ENCODE data around the gene NOVA1.

The NOVA1 gene

DNA sequence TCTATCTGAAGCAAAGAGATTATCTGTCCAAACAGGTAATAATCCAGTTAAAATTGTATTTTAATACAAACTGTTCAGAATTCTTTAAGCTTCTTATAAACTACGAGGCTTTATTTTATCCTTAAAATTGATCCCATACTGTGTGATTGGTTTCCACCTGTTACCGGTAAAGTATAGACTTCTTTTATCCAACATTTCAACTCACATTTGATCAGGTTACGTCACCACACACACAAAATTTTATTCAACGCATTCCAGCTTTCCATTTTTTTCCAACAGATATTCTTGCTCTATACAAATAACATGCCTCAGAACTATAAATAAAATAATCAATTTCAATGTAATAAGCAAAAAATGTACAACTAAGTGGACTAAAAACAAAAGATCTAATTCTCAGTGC lies 4.5 kb downstream of the NOVA1 start:
- no peak for DNase-seq (ENCODE audit: low read depth in 2 of 2)

- DNase-seq (ENCODE audit: low read depth in 2 of 2) = no peak
Observed at GRCh38 chr14:26589925-26590324, 7.9 kb downstream of the NOVA1 start.

GRCh38 chr14:26577711-26578110 lies 20.1 kb downstream of the NOVA1 start:
- DNase-seq (ENCODE audit: low read depth in 2 of 2) = no peak

- DNase-seq (ENCODE audit: low read depth in 2 of 2) = no peak
Observed at GRCh38 chr14:26554069-26554772, 43.6 kb downstream of the NOVA1 start.

- DNase-seq (ENCODE audit: low read depth in 2 of 2) = no peak
Observed at GRCh38 chr14:26549571-26549970, 48.3 kb downstream of the NOVA1 start.

DNA sequence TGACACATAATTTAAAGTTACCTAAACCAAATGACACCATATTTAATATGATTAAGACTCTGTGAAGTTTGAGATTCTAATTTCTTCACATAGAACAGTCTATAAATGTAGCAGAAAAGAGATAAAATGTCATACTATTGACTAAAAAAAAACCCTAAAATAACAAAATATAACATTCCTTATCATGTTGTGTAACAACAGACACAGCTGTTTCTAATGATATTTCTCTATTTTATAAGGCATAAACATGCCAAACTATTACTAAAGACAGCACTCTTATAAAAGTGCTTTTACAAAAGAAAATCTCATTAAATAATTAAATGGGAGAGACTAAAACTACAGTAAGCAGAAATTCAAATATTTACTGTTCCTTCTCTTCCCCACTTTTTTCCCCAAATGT lies 49.4 kb downstream of the NOVA1 start:
- DNase-seq (ENCODE audit: low read depth in 2 of 2) = no peak

DNA sequence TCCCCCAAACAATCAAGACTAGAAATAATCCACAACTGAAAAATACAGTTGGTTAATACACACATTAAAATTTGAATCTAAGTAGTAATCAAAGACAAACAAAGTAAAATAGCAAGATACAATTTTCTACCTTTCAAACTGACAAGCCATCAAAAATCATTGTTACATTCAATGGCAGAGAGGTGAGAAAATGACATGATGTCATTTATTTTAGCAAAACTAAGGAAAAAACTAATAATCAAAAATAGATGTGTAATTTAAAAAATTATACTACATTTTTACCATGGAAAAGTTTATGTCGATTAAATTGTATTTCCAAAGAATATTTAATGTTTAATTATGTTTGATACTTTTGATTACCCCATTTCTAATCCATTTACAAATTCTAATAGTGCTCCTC lies 59.7 kb downstream of the NOVA1 start:
- DNase-seq (ENCODE audit: low read depth in 2 of 2) = no peak

GRCh38 chr14:26531894-26532293 lies 65.9 kb downstream of the NOVA1 start:
- no peak for DNase-seq (ENCODE audit: low read depth in 2 of 2)

- DNase-seq (ENCODE audit: low read depth in 2 of 2) = no peak
Observed at GRCh38 chr14:26528415-26529182, 69.2 kb downstream of the NOVA1 start.

- DNase-seq (ENCODE audit: low read depth in 2 of 2) = no peak
Observed at GRCh38 chr14:26527095-26527494, 70.7 kb downstream of the NOVA1 start.

DNA sequence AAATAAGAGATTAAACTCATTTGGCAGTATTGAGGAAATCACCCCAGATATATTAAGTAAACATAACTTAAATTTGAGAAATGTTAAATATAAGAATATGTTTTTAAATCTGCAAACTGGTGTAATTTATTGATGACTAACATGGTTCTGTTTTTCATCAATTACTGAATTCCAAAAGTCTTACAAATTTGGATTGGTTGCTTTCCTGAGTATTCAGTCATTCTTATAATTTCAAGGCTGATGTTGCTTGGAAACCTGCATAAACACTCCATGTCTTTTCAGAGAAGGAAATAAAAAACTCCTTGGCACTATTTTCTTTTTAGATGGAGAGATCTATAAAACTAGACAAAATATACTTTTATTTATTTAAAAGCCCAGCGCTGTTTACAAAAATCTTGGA lies 71.7 kb downstream of the NOVA1 start:
- DNase-seq (ENCODE audit: low read depth in 2 of 2) = no peak

GRCh38 chr14:26525085-26525484 lies 72.7 kb downstream of the NOVA1 start:
- DNase-seq (ENCODE audit: low read depth in 2 of 2) = no peak

GRCh38 chr14:26522967-26523366 lies 74.9 kb downstream of the NOVA1 start:
- no peak for DNase-seq (ENCODE audit: low read depth in 2 of 2)

DNA sequence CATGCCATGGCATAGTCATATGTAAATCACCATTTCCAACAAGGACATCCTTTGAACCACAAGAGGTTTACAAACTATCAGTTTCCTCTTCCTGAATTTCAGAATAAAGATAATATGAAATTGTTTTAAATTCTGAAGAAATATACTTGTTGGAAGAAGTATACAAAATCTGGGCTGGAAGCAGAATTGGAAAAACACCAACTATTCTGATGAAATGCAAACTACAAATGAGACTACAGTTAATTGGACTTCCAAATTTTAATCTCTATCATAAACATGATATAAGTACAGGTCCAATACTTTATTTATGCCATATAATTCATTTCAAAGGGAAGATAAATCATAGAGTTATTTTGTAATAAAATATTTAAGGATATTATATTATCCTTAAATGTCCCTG lies 80.1 kb downstream of the NOVA1 start:
- no peak for DNase-seq (ENCODE audit: low read depth in 2 of 2)

DNA sequence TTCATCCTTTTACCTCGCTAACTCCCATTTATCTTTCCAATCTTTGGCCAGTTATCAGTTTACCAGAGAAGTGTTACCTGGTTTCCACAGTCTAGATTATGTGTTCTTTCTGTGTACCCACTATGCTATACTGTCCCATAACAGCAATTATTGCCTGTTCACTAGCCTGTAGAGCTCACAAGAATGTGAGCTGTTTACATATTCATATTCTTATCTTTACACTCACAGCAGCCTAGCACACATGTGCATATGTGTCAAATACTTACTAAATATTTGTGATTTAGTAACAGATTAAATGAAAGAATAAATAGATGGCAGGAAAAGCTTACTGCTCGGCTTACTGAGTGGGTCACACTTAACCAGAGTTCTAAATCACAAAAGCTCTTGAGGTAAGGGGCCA lies 97.8 kb downstream of the NOVA1 start:
- DNase-seq (ENCODE audit: low read depth in 2 of 2) = no peak

DNA sequence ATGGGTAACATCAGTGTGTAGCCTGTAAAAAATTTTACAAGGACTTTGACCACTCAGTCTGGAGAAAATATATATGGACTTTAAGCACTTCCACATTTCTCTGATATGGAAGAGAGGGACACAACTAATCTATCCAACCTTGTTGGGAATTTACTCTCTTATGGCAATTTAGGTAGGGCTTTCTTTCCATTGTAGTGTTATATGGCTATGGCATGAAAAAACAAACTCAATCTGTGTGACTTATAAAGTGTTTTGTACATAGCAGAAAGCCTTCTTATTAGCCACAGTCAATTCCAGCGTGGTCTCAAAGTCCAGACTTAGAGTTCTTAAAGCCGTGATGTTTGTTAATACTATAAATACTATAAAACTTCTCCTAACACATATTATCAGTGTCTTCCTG lies 98.3 kb downstream of the NOVA1 start:
- no peak for DNase-seq (ENCODE audit: low read depth in 2 of 2)

DNA sequence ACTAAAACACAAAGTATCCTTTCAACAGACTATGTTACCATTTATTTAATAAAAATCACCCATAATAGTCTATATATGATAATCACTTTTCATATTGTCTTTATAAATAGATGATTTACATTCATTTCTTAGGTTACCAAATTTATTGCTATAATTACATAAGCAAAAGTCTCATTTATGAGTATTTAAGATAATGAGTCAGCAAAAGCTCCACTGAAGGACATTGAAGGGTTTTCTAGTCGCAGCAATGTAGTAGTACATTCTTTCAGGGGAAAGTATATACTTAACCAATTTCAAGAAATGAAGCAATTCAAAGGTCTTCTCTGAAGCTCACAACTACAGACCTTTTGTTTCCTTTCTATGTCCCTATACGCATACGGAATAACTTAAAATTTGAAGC lies 110.9 kb downstream of the NOVA1 start:
- no peak for DNase-seq (ENCODE audit: low read depth in 2 of 2)

DNA sequence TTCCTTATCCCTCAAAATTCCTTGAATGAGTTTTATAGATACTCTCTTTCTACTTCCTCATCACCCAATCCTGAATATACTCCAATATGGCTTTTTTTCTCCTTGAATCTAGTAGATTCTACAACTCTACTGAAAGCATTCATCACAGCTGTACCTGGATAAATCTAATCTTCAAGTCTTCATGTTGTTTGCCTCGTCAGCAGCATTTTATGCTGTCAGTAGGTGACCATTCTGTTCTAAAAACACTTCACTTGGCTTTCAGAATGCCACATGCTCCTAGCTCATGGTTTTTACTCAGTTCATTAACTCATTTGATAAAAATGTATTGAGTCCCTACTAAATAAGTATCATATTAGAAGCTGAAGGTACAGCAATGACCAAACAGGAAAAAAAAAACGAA lies 113.3 kb downstream of the NOVA1 start:
- DNase-seq (ENCODE audit: low read depth in 2 of 2) = no peak

DNA sequence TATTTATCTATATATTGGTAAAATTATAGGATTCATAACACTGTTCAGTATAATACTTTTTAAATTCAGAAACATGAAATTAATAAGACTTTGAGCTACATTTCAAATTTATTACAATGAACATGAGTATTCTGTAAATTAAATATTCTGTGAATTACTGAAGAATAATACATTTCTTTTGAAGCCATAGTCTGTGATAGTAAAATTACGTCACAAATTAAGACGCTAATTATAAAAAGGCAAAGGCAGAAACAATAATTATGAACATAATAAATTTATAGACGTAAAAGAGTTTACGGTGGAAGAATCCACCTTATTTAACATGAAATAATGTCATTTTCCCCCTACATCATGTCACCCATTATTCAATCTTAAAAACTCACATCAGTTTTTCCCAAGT lies 118.9 kb downstream of the NOVA1 start:
- DNase-seq (ENCODE audit: low read depth in 2 of 2) = no peak

DNA sequence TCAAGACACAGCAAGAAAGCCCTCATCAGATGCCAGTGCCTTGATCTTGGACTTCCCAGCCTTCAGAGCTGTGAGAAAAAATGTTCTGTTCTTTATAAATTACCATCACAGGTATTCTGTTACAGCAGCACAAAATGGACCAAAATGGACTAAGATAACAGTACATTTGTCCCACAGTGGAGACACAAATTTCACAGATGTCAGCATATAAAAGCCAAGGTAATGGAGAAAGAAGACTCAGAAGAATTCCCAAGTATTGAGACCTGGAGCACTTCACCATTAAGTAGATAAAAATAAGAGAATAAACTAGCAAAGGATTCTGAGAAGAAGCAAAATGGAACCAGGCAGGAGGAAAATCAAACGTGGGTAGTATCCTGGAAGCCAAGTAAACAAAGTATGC lies 131.0 kb downstream of the NOVA1 start:
- DNase-seq (ENCODE audit: low read depth in 2 of 2) = no peak

GRCh38 chr14:26463136-26463535 lies 134.7 kb downstream of the NOVA1 start:
- no peak for DNase-seq (ENCODE audit: low read depth in 2 of 2)

DNA sequence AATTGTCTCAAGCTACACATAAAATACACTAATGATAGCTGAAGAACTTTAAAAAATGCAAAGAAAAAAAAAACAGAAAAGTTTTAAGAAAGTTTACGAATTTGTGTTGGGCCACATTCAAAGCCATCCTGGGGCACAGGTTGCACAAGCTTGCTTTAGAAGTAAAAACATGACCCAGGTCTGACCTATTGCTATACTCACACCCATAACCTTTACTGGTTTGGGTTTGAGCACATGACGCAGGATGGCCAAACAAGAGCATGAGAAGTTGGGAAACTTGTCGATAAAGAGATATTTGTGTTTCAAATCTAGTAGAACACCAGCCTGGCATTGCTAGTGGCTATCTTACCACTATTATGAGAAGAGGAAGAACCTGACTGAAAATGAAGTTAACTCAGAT lies 143.7 kb downstream of the NOVA1 start:
- no peak for DNase-seq (ENCODE audit: low read depth in 2 of 2)

GRCh38 chr14:26448181-26448855 lies 149.5 kb downstream of the NOVA1 start:
- DNase-seq (ENCODE audit: low read depth in 2 of 2) = no peak
